Prostate gland (tissue), 2 donors: ENCODE data around the gene PCDHGA1. TPM values are rescaled to one million over a fixed set of nuclear protein-coding genes. Genes with fewer than 3 reads are reported as not detected.
A peak's percentile ranks its signal among the peaks of the same experiment; 100 is the strongest.
"Not testable (repeated sequence)": the region's sequence is repeated elsewhere in the genome, so short reads cannot be mapped to it uniquely, and the experiment has no call there.

Experiments
- DNase-seq: peaks from one replicate; pipeline ENCODE4 v3.0.0-alpha.2; 2019; ENCODE audit warnings: low spot score
- H3K27ac ChIP-seq, 2 donors: fragments of 200-600 bp; sonication (generic); 2 replicates each; pipeline ENCODE4 v1.5.1; 2017 to 2019
- H3K27me3 ChIP-seq: fragments of 200-600 bp; sonication (generic); replicated peaks from 2 replicates; pipeline ENCODE4 v1.5.1; 2019; ENCODE audit not compliant: insufficient read depth
- H3K36me3 ChIP-seq, 2 donors: fragments of 200-600 bp; sonication (generic); 1 replicate in 1 of 2; 2 replicates in 1 of 2; pipeline versions ENCODE4 v1.5.1 to v1.8.1; 2017 to 2019
- H3K4me1 ChIP-seq: fragments of 200-600 bp; sonication (generic); replicated peaks from 2 replicates; pipeline ENCODE4 v1.5.1; 2019
- H3K4me3 ChIP-seq, 2 donors: fragments of 200-600 bp; sonication (generic); 2 replicates each; pipeline ENCODE4 v1.5.1; 2017 to 2019
- H3K9me3 ChIP-seq: fragments of 200-600 bp; sonication (generic); 2 replicates; pipeline ENCODE4 v1.5.1; 2017
- CTCF ChIP-seq, 4 experiments: fragments of 200-600 bp in 2 of 4; fragments of 450-650 bp in 2 of 4; sonication (generic) in 2 of 4; IDR thresholded peaks; 1 replicate in 3 of 4; 2 replicates in 1 of 4; pipeline ENCODE4 v1.5.1; 2016 to 2019; ENCODE audit warnings: antibody characterized with exemption in 4 of 4, mild to moderate bottlenecking in 2 of 4, moderate library complexity in 2 of 4
- POLR2A ChIP-seq: fragments of 450-650 bp; IDR thresholded peaks from one replicate; pipeline ENCODE4 v1.6.1; 2016; ENCODE audit warnings: antibody characterized with exemption, mild to moderate bottlenecking
- POLR2AphosphoS5 ChIP-seq: sonication (generic); formaldehyde crosslinking; IDR thresholded peaks from one replicate; pipeline ENCODE4 v1.6.1; 2017; ENCODE audit warnings: antibody characterized with exemption
- WGBS: methylation state at CpG from one replicate; pipeline ENCODE4 v1.1.5; 2018; 5-methylcytosine and 5-hydroxymethylcytosine counted together
- intact Hi-C: fragments of 100-400 bp; cut with DNase I; formaldehyde crosslinking; loops from one replicate; pipeline ENCODE4 v1.14.2; 2022
- total RNA-seq, 2 donors: library from RNA; depleted of rRNA; stranded (reverse); fragments of >200 nt; gene quantifications; one replicate each; pipeline ENCODE4 v1.1.0, GENCODE V29; 2016

The PCDHGA1 gene
- total RNA-seq, 2 donors from 2014 or later: 0.64 to 4.8 TPM

GRCh38 chr5:141373673-141374317 lies 43.5 kb downstream of the PCDHGA1 start, which contains the start of gene PCDHGA6:
Gene PCDHGA6, plus strand, starts transcription at chr5:141373891. Its CDS starts 193 bp downstream, at chr5:141374084.
- no peak within 1 kb of the TSS for H3K27ac ChIP-seq
- intact Hi-C loops: no loop called here
- no peaks in the 10 kb centered on the region for H3K36me3 ChIP-seq
- H3K9me3 ChIP-seq: no peaks in the 10 kb centered on the region
- DNase-seq: no peak
- no peaks in the 10 kb centered on the region for H3K4me1 ChIP-seq
- H3K27me3 ChIP-seq: peaks cover 4% of the 10 kb centered on the region
- no peak within 1 kb of the TSS for H3K4me3 ChIP-seq
- TF ChIP-seq POLR2A (no peak), CTCF (IDR thresholded peaks at IDR 0.05) (peak in 2 of 4 experiments; percentile 10 to 17)
- WGBS: 13% methylated on average over 27 of the region's 27 CpGs

- TF ChIP-seq POLR2A (no peak), POLR2AphosphoS5 (no peak), CTCF (IDR thresholded peaks at IDR 0.05) (no peak)
- Histone ChIP-seq H3K4me1 (no peaks in the 10 kb centered on the region), H3K36me3 (no peaks in the 10 kb centered on the region), H3K27me3 (peaks cover 4% of the 10 kb centered on the region), H3K27ac (no peak overlapping the region), H3K4me3 (no peak overlapping the region), H3K9me3 (no peaks in the 10 kb centered on the region)
- intact Hi-C loops: no loop called here
- 39% methylated on average over 14 of the region's 14 CpGs for WGBS
- DNase-seq: no peak
These were observed 44.3 kb downstream of the PCDHGA1 start for GRCh38 chr5:141374627-141375026.

- intact Hi-C loops, DNase-seq, H3K4me1 ChIP-seq, H3K9me3 ChIP-seq, H3K36me3 ChIP-seq, H3K4me3 ChIP-seq, H3K27me3 ChIP-seq, H3K27ac ChIP-seq: not testable (repeated sequence)
- WGBS: 29% methylated on average over 8 of the region's 48 CpGs
These were observed 45.3 kb downstream of the PCDHGA1 start for GRCh38 chr5:141375444-141376155.

- H3K4me3 ChIP-seq: peak within 1 kb of the TSS; percentile 11 to 17
- no peaks in the 10 kb centered on the region for H3K9me3 ChIP-seq
- H3K27me3 ChIP-seq: no peaks in the 10 kb centered on the region
- H3K36me3 ChIP-seq: no peaks in the 10 kb centered on the region
- 15% methylated on average over 37 of the region's 37 CpGs for WGBS
- intact Hi-C loops: no loop called here
- peak in 1 of 4 experiments; percentile 8 for TF ChIP-seq CTCF (IDR thresholded peaks at IDR 0.05)
- TF ChIP-seq POLR2A: no peak
- no peak for TF ChIP-seq POLR2AphosphoS5
- H3K4me1 ChIP-seq: no peaks in the 10 kb centered on the region
- H3K27ac ChIP-seq: no peak within 1 kb of the TSS
- no peak for DNase-seq
These were observed 52.4 kb downstream of the PCDHGA1 start, which contains the start of gene PCDHGA7 for GRCh38 chr5:141382469-141383294. Gene PCDHGA7, plus strand, starts transcription at chr5:141382742. Its CDS starts 158 bp downstream, at chr5:141382900.

GRCh38 chr5:141383345-141383744 lies 53.0 kb downstream of the PCDHGA1 start:
- Histone ChIP-seq H3K27ac (no peak overlapping the region), H3K36me3 (no peaks in the 10 kb centered on the region), H3K27me3 (no peaks in the 10 kb centered on the region), H3K4me1 (no peaks in the 10 kb centered on the region), H3K4me3 (no peak overlapping the region), H3K9me3 (no peaks in the 10 kb centered on the region)
- 24% methylated on average over 21 of the region's 21 CpGs for WGBS
- intact Hi-C loops: no loop called here
- no peak for DNase-seq
- TF ChIP-seq POLR2A (no peak), POLR2AphosphoS5 (no peak), CTCF (IDR thresholded peaks at IDR 0.05) (no peak)
